Mucosa of rectum (tissue), 2 donors: Measurements from ENCODE around the gene ITGB4.

ENCODE experiments used
- H3K27ac ChIP-seq, 2 donors: one replicate each; pipeline ENCODE4 v1.7.0; 2013; ENCODE audit warnings: inconsistent platforms in 2 of 2, low read depth in 2 of 2, low read length in 2 of 2
- H3K27me3 ChIP-seq, 2 donors: one replicate each; pipeline ENCODE4 v1.7.0; 2013; ENCODE audit warnings: low read length in 2 of 2; ENCODE audit not compliant: control insufficient read depth in 2 of 2, insufficient read depth in 2 of 2
- H3K36me3 ChIP-seq, 2 donors: one replicate each; pipeline ENCODE4 v1.7.0; 2013; ENCODE audit warnings: low read length in 2 of 2; ENCODE audit not compliant: control insufficient read depth in 2 of 2, insufficient read depth in 2 of 2
- H3K4me1 ChIP-seq, 2 donors: one replicate each; pipeline ENCODE4 v1.7.0; 2013; ENCODE audit warnings: low read length in 2 of 2, mild to moderate bottlenecking in 1 of 2; ENCODE audit not compliant: control insufficient read depth in 2 of 2, insufficient read depth in 2 of 2
- H3K4me3 ChIP-seq, 2 donors: one replicate each; pipeline ENCODE4 v1.7.0; 2013; ENCODE audit warnings: low read length in 2 of 2
- H3K9ac ChIP-seq, 2 donors: one replicate each; pipeline ENCODE4 v1.7.0; 2013; ENCODE audit warnings: low read length in 2 of 2, low read depth in 1 of 2, mild to moderate bottlenecking in 1 of 2
- H3K9me3 ChIP-seq, 2 donors: one replicate each; pipeline ENCODE4 v1.7.0; 2013; ENCODE audit warnings: low read length in 2 of 2; ENCODE audit not compliant: control insufficient read depth in 2 of 2
- donor health status: healthy.
- donor health status: Normal muscosa, but diverticular disease.

Gene ITGB4

GRCh38 chr17:75685499-75685898 is 35.8 kb upstream of the ITGB4 start:
- Histone ChIP-seq H3K27ac (peak overlapping the region; percentile 71 to 84), H3K36me3 (peaks cover 0 to 16% of the 10 kb centered on the region in 2 donors), H3K27me3 (no peaks in the 10 kb centered on the region), H3K9me3 (no peaks in the 10 kb centered on the region), H3K4me3 (no peak overlapping the region), H3K4me1 (peaks cover 16 to 29% of the 10 kb centered on the region in 2 donors), H3K9ac (peak overlapping the region in 1 of 2 donors; percentile 32)

GRCh38 chr17:75688209-75688825 is 32.9 kb upstream of the ITGB4 start:
- Histone ChIP-seq H3K36me3 (peaks cover 12 to 36% of the 10 kb centered on the region in 2 donors), H3K4me3 (no peak overlapping the region), H3K27me3 (no peaks in the 10 kb centered on the region), H3K27ac (peak overlapping the region in 1 of 2 donors; percentile 54), H3K9ac (peak overlapping the region in 1 of 2 donors; percentile 5), H3K4me1 (peaks cover 18 to 39% of the 10 kb centered on the region in 2 donors), H3K9me3 (no peaks in the 10 kb centered on the region)

- peaks cover 18 to 29% of the 10 kb centered on the region in 2 donors for H3K4me1 ChIP-seq
- no peak overlapping the region for H3K4me3 ChIP-seq
- H3K27me3 ChIP-seq = no peaks in the 10 kb centered on the region
- H3K9ac ChIP-seq = no peak overlapping the region
- peaks cover 17 to 44% of the 10 kb centered on the region in 2 donors for H3K36me3 ChIP-seq
- H3K27ac ChIP-seq = peak overlapping the region in 1 of 2 donors; percentile 54
- H3K9me3 ChIP-seq = no peaks in the 10 kb centered on the region
Measured at GRCh38 chr17:75689441-75689873, 31.8 kb upstream of the ITGB4 start.

- no peak overlapping the region for H3K9ac ChIP-seq
- H3K4me3 ChIP-seq = no peak overlapping the region
- peaks cover 20 to 57% of the 10 kb centered on the region in 2 donors for H3K36me3 ChIP-seq
- H3K4me1 ChIP-seq = peaks cover 18 to 33% of the 10 kb centered on the region in 2 donors
- H3K27me3 ChIP-seq = no peaks in the 10 kb centered on the region
- peak overlapping the region in 1 of 2 donors; percentile 44 for H3K27ac ChIP-seq
- no peaks in the 10 kb centered on the region for H3K9me3 ChIP-seq
Measured at GRCh38 chr17:75691371-75691791, 29.9 kb upstream of the ITGB4 start.

GRCh38 chr17:75691801-75692626 is 29.2 kb upstream of the ITGB4 start:
- Histone ChIP-seq H3K4me3 (no peak overlapping the region), H3K27me3 (no peaks in the 10 kb centered on the region), H3K27ac (peak overlapping the region in 1 of 2 donors; percentile 44), H3K36me3 (peaks cover 20 to 57% of the 10 kb centered on the region in 2 donors), H3K9me3 (no peaks in the 10 kb centered on the region), H3K9ac (no peak overlapping the region), H3K4me1 (peaks cover 22 to 37% of the 10 kb centered on the region in 2 donors)

- Histone ChIP-seq H3K4me3 (no peak overlapping the region), H3K27ac (peak overlapping the region; percentile 9 to 16), H3K36me3 (peaks cover 20 to 57% of the 10 kb centered on the region in 2 donors), H3K9me3 (no peaks in the 10 kb centered on the region), H3K4me1 (peaks cover 31 to 45% of the 10 kb centered on the region in 2 donors), H3K9ac (no peak overlapping the region), H3K27me3 (no peaks in the 10 kb centered on the region)
Measured at GRCh38 chr17:75692976-75693375, 28.3 kb upstream of the ITGB4 start.

- H3K4me3 ChIP-seq = no peak overlapping the region
- H3K27me3 ChIP-seq = no peaks in the 10 kb centered on the region
- H3K36me3 ChIP-seq = peaks cover 20 to 51% of the 10 kb centered on the region in 2 donors
- H3K27ac ChIP-seq = peak overlapping the region; percentile 26 to 34
- no peaks in the 10 kb centered on the region for H3K9me3 ChIP-seq
- H3K9ac ChIP-seq = peak overlapping the region in 1 of 2 donors; percentile 14
- peaks cover 37 to 51% of the 10 kb centered on the region in 2 donors for H3K4me1 ChIP-seq
Measured at GRCh38 chr17:75693500-75694481, 27.5 kb upstream of the ITGB4 start.

- H3K27me3 ChIP-seq = no peaks in the 10 kb centered on the region
- peak overlapping the region; percentile 34 to 93 for H3K27ac ChIP-seq
- H3K4me1 ChIP-seq = peaks cover 38 to 52% of the 10 kb centered on the region in 2 donors
- no peak overlapping the region for H3K4me3 ChIP-seq
- peaks cover 20 to 51% of the 10 kb centered on the region in 2 donors for H3K36me3 ChIP-seq
- H3K9ac ChIP-seq = no peak overlapping the region
- H3K9me3 ChIP-seq = no peaks in the 10 kb centered on the region
Measured at GRCh38 chr17:75694536-75694935, 26.7 kb upstream of the ITGB4 start.

- Histone ChIP-seq H3K4me1 (peaks cover 35 to 52% of the 10 kb centered on the region in 2 donors), H3K4me3 (no peak overlapping the region), H3K27me3 (no peaks in the 10 kb centered on the region), H3K36me3 (peaks cover 26 to 58% of the 10 kb centered on the region in 2 donors), H3K9me3 (no peaks in the 10 kb centered on the region), H3K9ac (peak overlapping the region in 1 of 2 donors; percentile 43), H3K27ac (peak overlapping the region; percentile 93 to 95)
Measured at GRCh38 chr17:75695141-75695829, 26.0 kb upstream of the ITGB4 start.
